ENCODE measurements around the gene ZYG11B. TPM values are rescaled to one million over a fixed set of nuclear protein-coding genes. Genes with fewer than 3 reads are reported as not detected.

ZYG11B gene
- total and polyA plus RNA-seq, 2 of the 13 experiments (the other 11 are each of a cell fraction or from before 2014, with no cell fraction given), result 6.9 to 17.9 TPM

GRCh38 chr1:52702886-52703787 lies 23.1 kb upstream of the ZYG11B start (continued):
- TF ChIP-seq E2F5 (CRISPR knock-in tag; conservative IDR thresholded peaks at IDR 0.05), result no peak
- no peak for TF ChIP-seq FOXO1 (CRISPR knock-in tag; IDR thresholded peaks at IDR 0.05)
- TF ChIP-seq GLI4 (CRISPR knock-in tag; IDR thresholded peaks at IDR 0.05; ENCODE audit: borderline replicate concordance), result peak; percentile 48; the same call in 1 of the 2 replicates
- TF ChIP-seq RBM22 (optimal IDR thresholded peaks at IDR 0.05; ENCODE audit: low read length), result no peak
- peak; percentile 85 for TF ChIP-seq ZNF18 (CRISPR knock-in tag; IDR thresholded peaks at IDR 0.05; ENCODE audit: insufficient replicate concordance)
- peak; percentile 68; the same call in 1 of the 2 replicates for TF ChIP-seq ZNF609 (CRISPR knock-in tag; IDR thresholded peaks at IDR 0.05; ENCODE audit: borderline replicate concordance)
- no peak for TF ChIP-seq ETV6 (CRISPR knock-in tag; conservative IDR thresholded peaks at IDR 0.05)
- no peak for TF ChIP-seq SIX1 (CRISPR knock-in tag; IDR thresholded peaks at IDR 0.05; ENCODE audit: borderline replicate concordance)
- TF ChIP-seq POLR2AphosphoS5 (IDR thresholded peaks at IDR 0.05; ENCODE audit: low read depth, low read length), result peak; percentile 69
- TF ChIP-seq ZFP37 (CRISPR knock-in tag; IDR thresholded peaks at IDR 0.05; ENCODE audit: borderline replicate concordance), result peak; percentile 95; the same call in 1 of the 2 replicates
- TF ChIP-seq DZIP1 (CRISPR knock-in tag; IDR thresholded peaks at IDR 0.05), result 0 out of 2 replicates have a peak, but pooled peaks have one; percentile 18
- TF ChIP-seq ZNF878 (CRISPR knock-in tag; IDR thresholded peaks at IDR 0.05), result peak; percentile 91
- peak; percentile 82 for TF ChIP-seq ZNF232 (CRISPR knock-in tag; IDR thresholded peaks at IDR 0.05; ENCODE audit: borderline replicate concordance)
- TF ChIP-seq HOMEZ (CRISPR knock-in tag; IDR thresholded peaks at IDR 0.05; ENCODE audit: low read depth), result peak; percentile 45; the same call in 1 of the 2 replicates
- peak; percentile 92 for TF ChIP-seq ATF7-NPFF (CRISPR knock-in tag; IDR thresholded peaks at IDR 0.05; ENCODE audit: low read depth)

All from HepG2 (cell line).